Measurements from ENCODE around the gene CABP2. TPM values are rescaled to one million over a fixed set of nuclear protein-coding genes. Genes with fewer than 3 reads are reported as not detected.

The CABP2 gene
- total RNA-seq, 1 donor from 2014 or later: not detected

DNA sequence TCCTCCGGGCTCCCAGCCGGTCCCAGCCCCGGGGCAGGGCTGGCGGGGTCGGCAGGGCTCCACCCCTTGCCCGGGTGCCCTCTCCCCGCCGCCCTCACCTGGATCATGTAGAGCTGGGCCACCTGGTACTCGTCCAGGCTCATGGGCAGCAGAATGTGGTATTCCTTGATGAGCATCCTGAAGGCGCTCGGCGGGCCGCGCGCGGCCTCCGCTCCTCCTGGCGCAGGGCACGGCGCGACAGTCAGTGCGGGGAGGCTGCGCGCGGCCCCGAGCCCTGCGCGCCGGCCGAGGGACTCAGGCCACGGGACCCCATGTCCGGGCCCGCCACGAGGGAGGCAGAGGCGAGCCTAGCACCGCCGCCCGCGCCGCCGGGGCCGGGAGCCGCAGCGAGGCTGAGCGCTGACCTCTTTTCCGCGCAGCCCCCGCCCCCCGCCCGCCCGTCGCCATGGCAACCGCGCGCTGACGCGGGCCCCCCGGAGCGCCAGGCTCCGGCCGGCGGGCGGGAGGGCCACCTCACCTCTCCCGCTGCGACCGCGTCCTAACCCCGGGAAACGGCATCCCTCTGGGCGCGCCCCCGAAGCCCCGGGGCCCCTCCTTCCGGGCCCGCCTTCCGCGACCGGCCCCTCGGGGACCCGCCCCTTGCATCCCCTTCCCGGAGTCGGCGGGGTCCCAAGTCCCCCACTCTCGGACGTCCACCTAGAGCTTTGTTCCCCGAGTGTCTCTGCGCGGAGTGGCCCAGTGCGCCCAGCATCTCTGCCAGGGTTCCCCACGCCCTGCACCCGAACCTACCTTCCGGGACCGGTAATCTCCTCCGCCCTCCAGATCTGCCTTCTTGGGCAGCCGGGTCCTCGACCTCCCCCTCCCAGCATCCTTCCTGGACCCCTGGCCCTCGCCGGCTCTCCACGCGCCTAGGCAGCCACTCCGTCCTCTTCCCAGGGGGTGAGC is 19.0 kb downstream of the CABP2 start:
- TF ChIP-seq, protein P1, sequence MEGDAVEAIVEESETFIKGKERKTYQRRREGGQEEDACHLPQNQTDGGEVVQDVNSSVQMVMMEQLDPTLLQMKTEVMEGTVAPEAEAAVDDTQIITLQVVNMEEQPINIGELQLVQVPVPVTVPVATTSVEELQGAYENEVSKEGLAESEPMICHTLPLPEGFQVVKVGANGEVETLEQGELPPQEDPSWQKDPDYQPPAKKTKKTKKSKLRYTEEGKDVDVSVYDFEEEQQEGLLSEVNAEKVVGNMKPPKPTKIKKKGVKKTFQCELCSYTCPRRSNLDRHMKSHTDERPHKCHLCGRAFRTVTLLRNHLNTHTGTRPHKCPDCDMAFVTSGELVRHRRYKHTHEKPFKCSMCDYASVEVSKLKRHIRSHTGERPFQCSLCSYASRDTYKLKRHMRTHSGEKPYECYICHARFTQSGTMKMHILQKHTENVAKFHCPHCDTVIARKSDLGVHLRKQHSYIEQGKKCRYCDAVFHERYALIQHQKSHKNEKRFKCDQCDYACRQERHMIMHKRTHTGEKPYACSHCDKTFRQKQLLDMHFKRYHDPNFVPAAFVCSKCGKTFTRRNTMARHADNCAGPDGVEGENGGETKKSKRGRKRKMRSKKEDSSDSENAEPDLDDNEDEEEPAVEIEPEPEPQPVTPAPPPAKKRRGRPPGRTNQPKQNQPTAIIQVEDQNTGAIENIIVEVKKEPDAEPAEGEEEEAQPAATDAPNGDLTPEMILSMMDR (IDR thresholded peaks at IDR 0.05; ENCODE audit: insufficient read depth, low read length, severe bottlenecking): no peak
- Histone ChIP-seq H3K36me3 (ENCODE audit: control insufficient read depth, insufficient read depth, low read length) (peaks cover 25% of the 10 kb centered on the region), H3K27me3 (ENCODE audit: control insufficient read depth, insufficient read depth, low read length) (no peaks in the 10 kb centered on the region), H3K4me3 (ENCODE audit: low read depth, low read length) (peak overlapping the region; percentile 89)
- DNase-seq (ENCODE audit: low read depth): no peak
- no peak for FAIRE-seq

DNA sequence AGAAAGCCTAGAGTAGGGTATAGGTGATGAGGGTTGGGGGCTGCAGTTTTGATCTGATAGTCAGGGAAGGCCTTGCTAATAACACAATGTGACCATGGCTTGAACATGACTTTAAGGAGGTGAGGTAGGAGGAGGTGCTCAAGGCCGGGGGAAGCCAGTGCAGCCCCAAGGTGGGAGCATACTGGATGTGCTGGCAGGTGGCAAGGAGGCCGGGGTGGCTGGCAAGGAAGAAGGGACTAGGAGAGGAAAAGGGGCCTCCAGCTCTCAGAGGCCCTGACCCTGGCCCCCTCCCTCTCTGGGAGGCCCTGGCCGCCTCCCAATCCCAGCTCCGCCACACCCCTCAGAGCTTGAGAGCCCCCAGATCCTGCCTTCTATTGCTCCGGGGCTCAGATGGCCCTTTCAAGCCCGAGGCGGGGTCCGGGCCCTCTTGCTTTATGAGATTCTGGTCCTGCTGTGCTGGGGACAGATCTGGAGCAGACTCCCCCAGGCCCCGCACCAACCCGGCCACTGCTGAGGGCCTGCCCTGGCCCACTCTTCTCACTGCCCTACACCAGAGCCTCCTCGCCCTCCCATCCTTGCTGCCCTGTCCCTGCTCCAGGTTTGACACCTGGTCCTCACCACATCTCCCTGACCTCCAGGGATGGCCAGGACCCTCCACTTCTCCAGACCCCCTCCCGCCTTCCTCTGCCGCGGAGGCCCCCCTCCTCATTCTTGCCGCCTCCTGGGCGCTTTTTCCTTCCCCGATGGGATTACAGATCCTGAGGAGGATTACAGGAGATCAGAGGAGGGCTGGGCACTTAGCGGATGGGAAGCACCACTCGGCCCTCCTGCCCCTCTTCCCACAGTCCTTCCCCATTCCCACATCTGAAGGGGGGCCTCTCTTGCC is 19.9 kb downstream of the CABP2 start:
- TF ChIP-seq, protein P1 (IDR thresholded peaks at IDR 0.05; ENCODE audit: insufficient read depth, low read length, severe bottlenecking): no peak
- peak overlapping the region; percentile 89 for H3K4me3 ChIP-seq (ENCODE audit: low read depth, low read length)
- FAIRE-seq (no peak), DNase-seq (ENCODE audit: low read depth) (no peak)
- no peaks in the 10 kb centered on the region for H3K27me3 ChIP-seq (ENCODE audit: control insufficient read depth, insufficient read depth, low read length)
- peaks cover 28% of the 10 kb centered on the region for H3K36me3 ChIP-seq (ENCODE audit: control insufficient read depth, insufficient read depth, low read length)

DNA sequence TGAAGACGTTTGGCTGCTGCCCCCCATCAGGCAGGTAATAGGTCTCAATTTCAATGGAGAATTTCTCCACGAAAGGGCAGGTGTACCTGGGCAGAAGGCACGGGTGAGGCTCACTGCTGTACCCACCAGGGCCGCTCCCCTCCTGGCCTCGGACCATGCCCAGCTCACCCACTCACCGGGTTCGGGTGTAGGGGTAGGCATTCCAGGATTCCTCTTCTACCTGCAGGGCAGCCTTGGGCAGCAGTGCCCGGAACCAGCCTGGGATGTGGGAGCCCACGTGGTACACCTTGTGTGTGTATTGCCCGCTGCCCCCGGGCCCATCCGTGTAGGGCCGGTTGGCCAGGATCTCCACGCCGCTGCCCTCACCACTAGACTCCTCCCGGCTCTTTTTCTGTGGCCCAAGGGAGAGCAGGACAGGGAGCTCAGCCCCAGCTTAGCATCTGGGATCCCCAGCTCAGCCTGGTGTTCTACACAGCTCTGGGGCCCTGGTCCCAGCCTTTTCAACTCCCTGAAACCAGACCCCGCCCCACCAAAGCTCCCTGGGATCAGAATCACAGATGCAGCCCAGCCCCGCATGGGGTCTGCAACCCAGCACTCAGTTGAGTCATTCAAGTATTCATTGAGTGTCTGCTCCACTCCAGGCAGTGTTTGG is 20.8 kb downstream of the CABP2 start:
- H3K4me3 ChIP-seq (ENCODE audit: low read depth, low read length): no peak overlapping the region
- no peak for FAIRE-seq
- no peaks in the 10 kb centered on the region for H3K27me3 ChIP-seq (ENCODE audit: control insufficient read depth, insufficient read depth, low read length)
- TF ChIP-seq, protein P1 (IDR thresholded peaks at IDR 0.05; ENCODE audit: insufficient read depth, low read length, severe bottlenecking): no peak
- peaks cover 33% of the 10 kb centered on the region for H3K36me3 ChIP-seq (ENCODE audit: control insufficient read depth, insufficient read depth, low read length)
- no peak for DNase-seq (ENCODE audit: low read depth)

DNA sequence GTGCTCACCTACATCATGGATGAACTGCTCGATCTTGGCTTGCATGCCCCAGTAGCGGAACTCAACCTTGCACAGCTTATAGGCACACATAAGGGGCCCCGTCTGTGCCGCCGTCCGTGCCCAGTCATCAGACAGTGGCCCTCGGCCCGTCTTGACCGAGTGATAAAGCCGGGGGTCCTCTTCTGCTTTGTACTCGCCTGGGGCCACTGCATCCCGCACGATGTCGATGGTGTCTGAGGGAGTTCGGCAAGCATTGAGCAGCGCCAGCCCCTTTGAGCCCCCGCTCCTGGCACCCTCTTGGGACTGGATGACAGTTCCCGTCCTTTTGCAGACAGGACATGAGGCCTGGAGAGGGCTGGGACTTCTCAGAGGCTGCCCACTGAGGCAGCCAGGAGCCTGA is 21.4 kb downstream of the CABP2 start:
- DNase-seq (ENCODE audit: low read depth): no peak
- Histone ChIP-seq H3K27me3 (ENCODE audit: control insufficient read depth, insufficient read depth, low read length) (no peaks in the 10 kb centered on the region), H3K36me3 (ENCODE audit: control insufficient read depth, insufficient read depth, low read length) (peaks cover 37% of the 10 kb centered on the region), H3K4me3 (ENCODE audit: low read depth, low read length) (no peak overlapping the region)
- FAIRE-seq: no peak
- TF ChIP-seq, protein P1 (IDR thresholded peaks at IDR 0.05; ENCODE audit: insufficient read depth, low read length, severe bottlenecking): no peak

DNA sequence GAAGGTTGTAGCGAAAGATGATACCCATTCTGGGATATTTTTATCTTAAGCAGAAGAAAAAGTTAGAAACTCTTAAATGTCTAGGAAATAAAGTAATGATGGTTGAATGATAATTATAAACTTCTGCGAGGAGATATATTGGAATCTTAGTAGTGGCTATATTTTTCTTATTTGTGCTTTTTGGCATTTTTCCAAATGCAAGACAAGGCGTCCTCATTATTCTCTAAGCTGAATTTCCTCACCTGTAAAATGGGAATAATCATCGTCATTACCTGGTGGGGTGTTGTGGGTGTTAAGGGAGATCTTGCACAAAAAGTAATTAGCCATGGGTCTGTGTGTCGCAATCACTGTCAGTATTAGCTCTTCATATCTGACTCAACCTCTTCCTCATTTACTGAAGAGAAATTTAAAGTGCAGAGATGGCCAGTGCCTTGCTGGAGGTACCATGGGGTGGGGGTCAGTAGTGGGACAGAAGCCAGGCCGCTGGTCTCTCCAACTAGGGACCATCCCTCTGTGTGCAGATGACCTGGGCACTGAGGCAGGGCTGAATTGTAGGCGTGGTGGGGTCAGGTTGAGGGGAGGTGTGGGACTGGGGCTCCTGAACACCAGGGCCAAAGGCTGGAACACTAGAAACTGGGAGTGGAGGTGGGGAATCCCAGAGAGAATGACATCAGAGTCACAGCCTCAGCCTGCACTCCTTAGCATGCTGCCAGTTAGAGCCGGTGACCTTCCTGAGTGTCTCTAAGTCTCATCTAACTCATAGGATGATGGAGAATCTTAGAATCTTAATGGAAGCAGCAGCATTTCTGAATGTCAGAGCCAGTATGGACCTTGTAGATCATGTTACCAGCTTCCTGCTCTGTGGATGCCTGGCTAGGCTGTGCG is 22.2 kb downstream of the CABP2 start:
- TF ChIP-seq, protein P1 (IDR thresholded peaks at IDR 0.05; ENCODE audit: insufficient read depth, low read length, severe bottlenecking): no peak
- DNase-seq (ENCODE audit: low read depth): peak; percentile 39
- H3K27me3 ChIP-seq (ENCODE audit: control insufficient read depth, insufficient read depth, low read length): no peaks in the 10 kb centered on the region
- FAIRE-seq: peak; percentile 23
- H3K4me3 ChIP-seq (ENCODE audit: low read depth, low read length): no peak overlapping the region
- peaks cover 33% of the 10 kb centered on the region for H3K36me3 ChIP-seq (ENCODE audit: control insufficient read depth, insufficient read depth, low read length)
